ENCODE data around the gene DEPP1. TPM values are rescaled to one million over a fixed set of nuclear protein-coding genes. Genes with fewer than 3 reads are reported as not detected.
"Not testable (repeated sequence)": the region's sequence is repeated elsewhere in the genome, so short reads cannot be mapped to it uniquely, and the experiment has no call there.

DEPP1 gene
- total RNA-seq (1 to 10 TPM in 1 of 2 donors, under 1 TPM in 1; 0.27 to 1.4 TPM), total RNA-seq (0.08 to 0.23 reads per million in 2 donors)

GRCh38 chr10:44978570-44979280 is at the start of gene DEPP1:
DEPP1 (minus strand) TSS chr10:44978809; CDS start chr10:44978030, 779 bp downstream.
- H3K27me3 Mint-ChIP-seq: peaks cover 14% of the 10 kb centered on the region
- no peaks in the 10 kb centered on the region for H3K9me3 ChIP-seq (ENCODE audit: control insufficient read depth, low read length, poor library complexity, severe bottlenecking)
- DNase-seq: no peak
- H3K27ac Mint-ChIP-seq: no peak within 1 kb of the TSS
- no peaks in the 10 kb centered on the region for H3K36me3 Mint-ChIP-seq (ENCODE audit: low read depth)
- no peak for ATAC-seq
- no peak within 1 kb of the TSS for H3K4me3 Mint-ChIP-seq
- H3K4me1 Mint-ChIP-seq: peaks cover 4% of the 10 kb centered on the region

GRCh38 chr10:45023426-45023825 is 44.8 kb upstream of the DEPP1 start:
- Mint-ChIP-seq H3K27ac (no peak overlapping the region), H3K4me1 (no peaks in the 10 kb centered on the region), H3K27me3 (peaks cover 5% of the 10 kb centered on the region), H3K36me3 (ENCODE audit: low read depth) (peaks cover 5% of the 10 kb centered on the region), H3K4me3 (no peak overlapping the region)
- no peaks in the 10 kb centered on the region for H3K9me3 ChIP-seq (ENCODE audit: control insufficient read depth, low read length, poor library complexity, severe bottlenecking)
- ATAC-seq: no peak
- no peak for DNase-seq

GRCh38 chr10:45015590-45015989 is 37.0 kb upstream of the DEPP1 start:
- peaks cover 14% of the 10 kb centered on the region for H3K27me3 Mint-ChIP-seq
- peaks cover 5% of the 10 kb centered on the region for H3K4me1 Mint-ChIP-seq
- DNase-seq: no peak
- no peaks in the 10 kb centered on the region for H3K9me3 ChIP-seq (ENCODE audit: control insufficient read depth, low read length, poor library complexity, severe bottlenecking)
- H3K36me3 Mint-ChIP-seq (ENCODE audit: low read depth): peaks cover 6% of the 10 kb centered on the region
- no peak overlapping the region for H3K27ac Mint-ChIP-seq
- H3K4me3 Mint-ChIP-seq: no peak overlapping the region
- ATAC-seq: no peak

GRCh38 chr10:45014557-45014956 is 35.9 kb upstream of the DEPP1 start:
- not testable (repeated sequence) for H3K4me3 Mint-ChIP-seq; DNase-seq; ATAC-seq; H3K9me3 ChIP-seq (ENCODE audit: control insufficient read depth, low read length, poor library complexity, severe bottlenecking); H3K27ac Mint-ChIP-seq; H3K27me3 Mint-ChIP-seq; H3K36me3 Mint-ChIP-seq (ENCODE audit: low read depth); H3K4me1 Mint-ChIP-seq

- DNase-seq (no peak), ATAC-seq (peak; percentile 86)
- no peaks in the 10 kb centered on the region for H3K27me3 Mint-ChIP-seq
- peaks cover 2% of the 10 kb centered on the region for H3K36me3 Mint-ChIP-seq (ENCODE audit: low read depth)
- H3K9me3 ChIP-seq (ENCODE audit: control insufficient read depth, low read length, poor library complexity, severe bottlenecking): no peaks in the 10 kb centered on the region
- no peak overlapping the region for H3K27ac Mint-ChIP-seq
- peaks cover 5% of the 10 kb centered on the region for H3K4me1 Mint-ChIP-seq
- H3K4me3 Mint-ChIP-seq: no peak overlapping the region
Measured at GRCh38 chr10:45008524-45009161, 30.0 kb upstream of the DEPP1 start.

GRCh38 chr10:45006276-45007030 is 27.8 kb upstream of the DEPP1 start:
- peaks cover 2% of the 10 kb centered on the region for H3K36me3 Mint-ChIP-seq (ENCODE audit: low read depth)
- ATAC-seq (no peak), DNase-seq (no peak)
- H3K27ac Mint-ChIP-seq: no peak overlapping the region
- H3K4me3 Mint-ChIP-seq: no peak overlapping the region
- H3K4me1 Mint-ChIP-seq: peaks cover 9% of the 10 kb centered on the region
- no peaks in the 10 kb centered on the region for H3K9me3 ChIP-seq (ENCODE audit: control insufficient read depth, low read length, poor library complexity, severe bottlenecking)
- no peaks in the 10 kb centered on the region for H3K27me3 Mint-ChIP-seq

- Mint-ChIP-seq H3K4me1 (peaks cover 11% of the 10 kb centered on the region), H3K36me3 (ENCODE audit: low read depth) (peaks cover 2% of the 10 kb centered on the region), H3K27ac (no peak overlapping the region), H3K4me3 (no peak overlapping the region), H3K27me3 (no peaks in the 10 kb centered on the region)
- DNase-seq (no peak), ATAC-seq (no peak)
- no peaks in the 10 kb centered on the region for H3K9me3 ChIP-seq (ENCODE audit: control insufficient read depth, low read length, poor library complexity, severe bottlenecking)
Measured at GRCh38 chr10:45005284-45005683, 26.7 kb upstream of the DEPP1 start.

GRCh38 chr10:45004661-45005060 is 26.1 kb upstream of the DEPP1 start:
- DNase-seq (no peak), ATAC-seq (no peak)
- peaks cover 2% of the 10 kb centered on the region for H3K36me3 Mint-ChIP-seq (ENCODE audit: low read depth)
- no peak overlapping the region for H3K4me3 Mint-ChIP-seq
- no peaks in the 10 kb centered on the region for H3K27me3 Mint-ChIP-seq
- peaks cover 11% of the 10 kb centered on the region for H3K4me1 Mint-ChIP-seq
- no peak overlapping the region for H3K27ac Mint-ChIP-seq
- no peaks in the 10 kb centered on the region for H3K9me3 ChIP-seq (ENCODE audit: control insufficient read depth, low read length, poor library complexity, severe bottlenecking)

- DNase-seq (no peak), ATAC-seq (no peak)
- Mint-ChIP-seq H3K36me3 (ENCODE audit: low read depth) (peaks cover 2% of the 10 kb centered on the region), H3K27ac (no peak overlapping the region), H3K4me1 (peaks cover 11% of the 10 kb centered on the region), H3K4me3 (no peak overlapping the region), H3K27me3 (no peaks in the 10 kb centered on the region)
- no peaks in the 10 kb centered on the region for H3K9me3 ChIP-seq (ENCODE audit: control insufficient read depth, low read length, poor library complexity, severe bottlenecking)
Measured at GRCh38 chr10:45003432-45004000, 24.9 kb upstream of the DEPP1 start.

- Mint-ChIP-seq H3K4me3 (peak overlapping the region; percentile 87), H3K36me3 (ENCODE audit: low read depth) (peaks cover 2% of the 10 kb centered on the region), H3K27me3 (no peaks in the 10 kb centered on the region), H3K27ac (peak overlapping the region; percentile 68), H3K4me1 (peaks cover 11% of the 10 kb centered on the region)
- ATAC-seq: peak; percentile 82
- H3K9me3 ChIP-seq (ENCODE audit: control insufficient read depth, low read length, poor library complexity, severe bottlenecking): no peaks in the 10 kb centered on the region
- peak in 1 of 3 donors; percentile 29 for DNase-seq
Measured at GRCh38 chr10:45001381-45002148, 23.0 kb upstream of the DEPP1 start.

GRCh38 chr10:45000752-45001380 is 22.3 kb upstream of the DEPP1 start, which contains the start of gene ZNF22:
ZNF22 (plus strand) TSS chr10:45000923; CDS start chr10:45003369, 2,446 bp downstream.
- peak within 1 kb of the TSS; percentile 87 for H3K4me3 Mint-ChIP-seq
- H3K4me1 Mint-ChIP-seq: peaks cover 11% of the 10 kb centered on the region
- ATAC-seq: peak; percentile 80

GRCh38 chr10:45000138-45000751 is 21.6 kb upstream of the DEPP1 start:
- Mint-ChIP-seq H3K4me1 (peaks cover 10% of the 10 kb centered on the region), H3K27me3 (no peaks in the 10 kb centered on the region), H3K4me3 (peak overlapping the region; percentile 82), H3K36me3 (ENCODE audit: low read depth) (peaks cover 2% of the 10 kb centered on the region), H3K27ac (peak overlapping the region; percentile 67)
- no peaks in the 10 kb centered on the region for H3K9me3 ChIP-seq (ENCODE audit: control insufficient read depth, low read length, poor library complexity, severe bottlenecking)
- DNase-seq (no peak), ATAC-seq (no peak)

More at GRCh38 chr10:45000752-45001380, 22.3 kb upstream of the DEPP1 start, which contains the start of gene ZNF22:
- peak; percentile 36 to 51 (median 49) for DNase-seq
- H3K36me3 Mint-ChIP-seq (ENCODE audit: low read depth): peaks cover 2% of the 10 kb centered on the region
- H3K9me3 ChIP-seq (ENCODE audit: control insufficient read depth, low read length, poor library complexity, severe bottlenecking): no peaks in the 10 kb centered on the region
- H3K27ac Mint-ChIP-seq: peak within 1 kb of the TSS; percentile 68
- no peaks in the 10 kb centered on the region for H3K27me3 Mint-ChIP-seq

All from T-helper 17 cell (primary cell).